Esophagus muscularis mucosa (tissue), 4 donors: ENCODE measurements around the gene KDM3B. TPM values are rescaled to one million over a fixed set of nuclear protein-coding genes. Genes with fewer than 3 reads are reported as not detected.

Experiments used
- DNase-seq: peaks from one replicate; pipeline ENCODE4 v3.0.0-alpha.2; 2017; ENCODE audit errors: extremely low spot score
- H3K27ac ChIP-seq, 4 donors: fragments of 200-600 bp; sonication (generic); replicated peaks in 1 of 4; 1 replicate in 3 of 4; 2 replicates in 1 of 4; pipeline ENCODE4 v1.5.1; 2016 to 2019; ENCODE audit warnings: mild to moderate bottlenecking in 1 of 4
- H3K27me3 ChIP-seq, 4 donors: fragments of 200-600 bp; sonication (generic); one replicate each; pipeline versions ENCODE4 v1.5.1 to v1.6.0; 2016 to 2019
- H3K36me3 ChIP-seq, 4 donors: fragments of 200-600 bp; sonication (generic); one replicate each; pipeline ENCODE4 v1.5.1; 2016 to 2019
- H3K4me1 ChIP-seq, 4 donors: fragments of 200-600 bp; sonication (generic); one replicate each; pipeline ENCODE4 v1.5.1; 2016 to 2019
- H3K4me3 ChIP-seq, 4 donors: fragments of 200-600 bp; sonication (generic); 1 replicate in 2 of 4; 2 replicates in 2 of 4; pipeline ENCODE4 v1.5.1; 2016 to 2019; ENCODE audit warnings: mild to moderate bottlenecking in 4 of 4, moderate library complexity in 1 of 4
- H3K9me3 ChIP-seq, 4 donors: fragments of 200-600 bp; sonication (generic); 1 replicate in 3 of 4; 2 replicates in 1 of 4; pipeline ENCODE4 v1.5.1; 2016 to 2019
- CTCF ChIP-seq, 3 experiments: fragments of 200-600 bp in 2 of 3; fragments of 450-650 bp in 1 of 3; sonication (generic) in 2 of 3; IDR thresholded peaks; one replicate each; pipeline ENCODE4 v1.5.1; 2017 to 2019; ENCODE audit warnings: antibody characterized with exemption in 3 of 3, mild to moderate bottlenecking in 2 of 3, moderate library complexity in 1 of 3
- EP300 ChIP-seq: sonication (generic); formaldehyde crosslinking; IDR thresholded peaks from one replicate; pipeline ENCODE4 v1.6.1; 2017; ENCODE audit warnings: antibody characterized with exemption
- POLR2A ChIP-seq: fragments of 450-650 bp; IDR thresholded peaks from one replicate; pipeline ENCODE4 v1.6.1; 2017; ENCODE audit warnings: antibody characterized with exemption, moderate library complexity, mild to moderate bottlenecking, low read depth
- POLR2AphosphoS5 ChIP-seq, 2 donors: sonication (generic); formaldehyde crosslinking; IDR thresholded peaks; one replicate each; pipeline ENCODE4 v1.6.1; 2017; ENCODE audit warnings: antibody characterized with exemption in 2 of 2
- WGBS: methylation state at CpG from one replicate; pipeline ENCODE4 v1.1.5; 2018; 5-methylcytosine and 5-hydroxymethylcytosine counted together
- intact Hi-C: fragments of 100-400 bp; cut with DNase I; formaldehyde crosslinking; loops from one replicate; pipeline ENCODE4 v1.15.1; 2023
- total RNA-seq, 4 donors: library from RNA; depleted of rRNA; stranded (reverse); fragments of >200 nt; gene quantifications; one replicate each; pipeline versions ENCODE4 v1.1.0 to v1.2.1, GENCODE V29; 2016

The KDM3B gene
- total RNA-seq, 4 donors from 2014 or later = 61.3 to 88.8 (median 74.9) TPM

DNA sequence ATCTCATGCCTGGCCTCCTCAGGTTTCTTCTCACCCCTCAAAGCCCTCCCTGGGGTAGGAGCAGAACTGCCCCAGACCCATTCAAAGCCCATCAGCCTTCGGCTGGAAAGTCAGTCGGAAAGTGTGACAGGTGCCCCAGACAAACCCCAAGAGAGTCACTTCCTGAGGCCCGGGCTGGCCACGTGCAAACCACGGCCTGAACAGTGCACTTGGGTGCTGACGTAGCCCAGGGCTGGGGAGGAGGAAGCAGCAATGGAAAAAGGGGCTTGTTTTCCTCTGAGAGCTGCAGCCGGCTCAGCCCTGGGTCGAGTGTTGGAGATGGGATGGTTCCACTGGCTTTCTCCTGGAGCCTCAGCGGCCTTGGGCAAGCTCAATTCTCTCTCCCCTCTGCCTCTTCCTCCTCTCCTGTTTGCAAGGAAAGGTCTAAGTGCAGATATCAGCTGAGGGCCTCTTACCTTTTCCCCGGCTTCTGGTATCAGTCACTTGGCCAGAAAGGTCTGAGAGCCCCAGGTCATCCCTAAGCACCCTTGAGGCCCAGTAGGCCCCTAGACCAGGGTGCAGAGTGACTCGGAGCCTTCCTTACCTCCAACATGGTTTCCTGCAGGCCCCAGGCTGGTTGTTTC is 106.9 kb downstream of the KDM3B start:
- Histone ChIP-seq H3K9me3 (no peaks in the 10 kb centered on the region), H3K4me3 (no peak overlapping the region), H3K27ac (no peak overlapping the region), H3K27me3 (no peaks in the 10 kb centered on the region), H3K36me3 (no peaks in the 10 kb centered on the region), H3K4me1 (peaks cover 28 to 42% (median 30%) of the 10 kb centered on the region in 4 donors)
- 67% methylated on average over 11 of the region's 11 CpGs for WGBS
- intact Hi-C loops = no loop called here
- no peak for TF ChIP-seq EP300
- TF ChIP-seq POLR2A = no peak
- peak in 1 of 2 donors; percentile 23 for TF ChIP-seq POLR2AphosphoS5 (IDR thresholded peaks at IDR 0.05)
- no peak for DNase-seq

DNA sequence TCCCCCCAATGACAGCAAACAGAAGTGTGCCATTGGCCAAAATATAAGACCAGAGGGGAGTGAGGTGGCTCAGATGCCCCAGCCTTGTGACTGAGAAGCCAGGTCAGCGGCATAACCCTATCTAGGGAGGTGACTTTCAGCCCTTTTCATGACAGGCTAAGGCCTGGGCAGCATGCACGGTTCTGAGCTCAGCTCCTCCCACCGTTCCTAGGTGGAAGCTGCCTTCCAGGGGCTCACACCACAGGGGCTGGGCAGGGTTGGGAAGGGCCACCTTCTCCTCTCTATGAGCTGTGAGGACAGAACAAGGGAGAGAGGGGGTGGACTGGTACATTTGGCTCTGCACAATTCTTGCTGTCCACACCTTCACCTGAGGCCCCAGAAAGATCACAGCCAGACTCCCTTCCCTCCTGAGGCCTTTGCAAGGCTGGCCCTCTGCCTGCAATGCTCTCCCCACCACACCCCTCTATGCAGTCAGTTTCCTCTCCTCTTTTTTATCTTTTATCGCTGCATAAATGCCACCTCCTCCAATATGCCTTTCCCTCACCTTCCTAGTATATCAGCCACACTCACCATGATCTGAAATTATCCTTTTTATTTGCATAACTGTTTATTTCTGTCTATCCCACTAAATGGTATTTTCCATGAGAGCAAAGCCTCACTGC is 107.7 kb downstream of the KDM3B start:
- TF ChIP-seq POLR2A = no peak
- H3K4me1 ChIP-seq = peaks cover 28 to 42% (median 30%) of the 10 kb centered on the region in 4 donors
- H3K4me3 ChIP-seq = no peak overlapping the region
- H3K27ac ChIP-seq = no peak overlapping the region
- H3K36me3 ChIP-seq = no peaks in the 10 kb centered on the region
- intact Hi-C loops = no loop called here
- DNase-seq = no peak
- no peaks in the 10 kb centered on the region for H3K27me3 ChIP-seq
- no peaks in the 10 kb centered on the region for H3K9me3 ChIP-seq
- 94% methylated on average over 4 of the region's 4 CpGs for WGBS

GRCh38 chr5:138461343-138462125 is 109.0 kb downstream of the KDM3B start:
- 79% methylated on average over 11 of the region's 11 CpGs for WGBS

GRCh38 chr5:138463419-138464007 is 111.0 kb downstream of the KDM3B start:
- H3K4me1 ChIP-seq = peaks cover 37 to 64% (median 46%) of the 10 kb centered on the region in 4 donors
- H3K27ac ChIP-seq = peak overlapping the region; percentile 96 to 99 (median 98)
- WGBS = 37% methylated on average over 12 of the region's 21 CpGs
- H3K27me3 ChIP-seq = no peaks in the 10 kb centered on the region
- intact Hi-C loops = loop anchor here (2.0 kb wide), 1 partner anchor 37 kb away; no protein-coding TSS in a partner anchor
- no peaks in the 10 kb centered on the region for H3K9me3 ChIP-seq
- DNase-seq = no peak
- peaks cover 0 to 18% (median 9%) of the 10 kb centered on the region in 4 donors for H3K36me3 ChIP-seq
- TF ChIP-seq CTCF (IDR thresholded peaks at IDR 0.05) = peak in 1 of 3 experiments; percentile 6
- no peak for TF ChIP-seq EP300
- no peak for TF ChIP-seq POLR2AphosphoS5 (IDR thresholded peaks at IDR 0.05)
- no peak for TF ChIP-seq POLR2A
- peak overlapping the region; percentile 67 to 98 (median 74) for H3K4me3 ChIP-seq

More at GRCh38 chr5:138461343-138462125, 109.0 kb downstream of the KDM3B start:
- H3K27me3 ChIP-seq = no peaks in the 10 kb centered on the region
- no peaks in the 10 kb centered on the region for H3K9me3 ChIP-seq
- DNase-seq = no peak
- intact Hi-C loops = loop anchor here (2.0 kb wide), 1 partner anchor 39 kb away; no protein-coding TSS in a partner anchor
- H3K36me3 ChIP-seq = no peaks in the 10 kb centered on the region
- TF ChIP-seq EP300 (no peak), POLR2AphosphoS5 (IDR thresholded peaks at IDR 0.05) (no peak), CTCF (IDR thresholded peaks at IDR 0.05) (no peak), POLR2A (no peak)
- H3K27ac ChIP-seq = peak overlapping the region in 1 of 4 donors; percentile 15
- H3K4me3 ChIP-seq = no peak overlapping the region
- peaks cover 38 to 54% (median 40%) of the 10 kb centered on the region in 4 donors for H3K4me1 ChIP-seq

DNA sequence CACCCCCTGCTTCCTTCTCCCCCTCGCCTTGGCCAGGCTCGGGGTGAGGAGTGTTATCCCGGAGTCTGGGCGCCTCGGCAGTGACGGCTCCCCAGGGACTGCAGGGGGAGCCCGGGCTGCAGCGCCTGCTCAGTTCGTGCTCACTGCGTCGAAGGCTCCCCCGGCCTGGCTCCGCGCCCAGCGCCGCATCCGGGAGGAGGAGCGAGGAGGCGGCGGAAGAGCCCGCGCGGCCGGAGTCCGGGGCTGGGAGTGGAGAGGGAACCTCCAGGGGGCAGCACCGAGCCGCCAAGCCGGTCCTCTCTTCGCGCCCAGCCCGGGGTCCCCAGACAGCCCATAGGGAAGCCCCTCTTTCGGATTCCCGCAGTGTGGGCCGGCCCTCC is 111.5 kb downstream of the KDM3B start:
- intact Hi-C loops = no loop called here
- H3K27me3 ChIP-seq = no peaks in the 10 kb centered on the region
- peak overlapping the region; percentile 96 to 99 (median 98) for H3K27ac ChIP-seq
- peaks cover 0 to 18% (median 9%) of the 10 kb centered on the region in 4 donors for H3K36me3 ChIP-seq
- TF ChIP-seq CTCF (IDR thresholded peaks at IDR 0.05) = peak; percentile 86 to 91 (median 91)
- TF ChIP-seq POLR2A = peak; percentile 64
- TF ChIP-seq POLR2AphosphoS5 (IDR thresholded peaks at IDR 0.05) = peak; percentile 93
- TF ChIP-seq EP300 = no peak
- DNase-seq = peak; percentile 96
- no peaks in the 10 kb centered on the region for H3K9me3 ChIP-seq
- peaks cover 32 to 59% (median 42%) of the 10 kb centered on the region in 4 donors for H3K4me1 ChIP-seq
- peak overlapping the region; percentile 67 to 98 (median 74) for H3K4me3 ChIP-seq
- 1% methylated on average over 18 of the region's 34 CpGs for WGBS
